Measurements from ENCODE around the gene DHRS7B.

The DHRS7B gene

GRCh38 chr17:21198411-21198810 is 71.6 kb downstream of the DHRS7B start:
- Histone ChIP-seq H2AFZ (ENCODE audit: low read depth) (no peak overlapping the region), H3K27me3 (ENCODE audit: insufficient read depth, low read depth) (no peaks in the 10 kb centered on the region), H3K4me2 (no peak overlapping the region), H3K9ac (no peak overlapping the region), H3K4me1 (ENCODE audit: low read depth, poor library complexity, severe bottlenecking) (peaks cover 9% of the 10 kb centered on the region), H3K27ac (no peak overlapping the region), H4K20me1 (ENCODE audit: insufficient read depth) (no peaks in the 10 kb centered on the region), H3K79me2 (ENCODE audit: insufficient read depth, low read depth) (peaks cover 22% of the 10 kb centered on the region), H3K36me3 (ENCODE audit: insufficient read depth) (no peaks in the 10 kb centered on the region), H3K4me3 (IDR thresholded peaks at IDR 0.05; ENCODE audit: insufficient read depth, low read depth, low read length) (no peak overlapping the region)
- no peak for TF ChIP-seq CTCF (conservative IDR thresholded peaks at IDR 0.05; ENCODE audit: low read depth, low read length)

GRCh38 chr17:21199311-21199710 is 72.5 kb downstream of the DHRS7B start:
- H4K20me1 ChIP-seq (ENCODE audit: insufficient read depth): no peaks in the 10 kb centered on the region
- H3K27me3 ChIP-seq (ENCODE audit: insufficient read depth, low read depth): no peaks in the 10 kb centered on the region
- H3K27ac ChIP-seq: no peak overlapping the region
- H3K4me1 ChIP-seq (ENCODE audit: low read depth, poor library complexity, severe bottlenecking): no peaks in the 10 kb centered on the region
- TF ChIP-seq CTCF (conservative IDR thresholded peaks at IDR 0.05; ENCODE audit: low read depth, low read length): no peak
- H2AFZ ChIP-seq (ENCODE audit: low read depth): no peak overlapping the region
- H3K4me2 ChIP-seq: no peak overlapping the region
- no peak overlapping the region for H3K9ac ChIP-seq
- H3K79me2 ChIP-seq (ENCODE audit: insufficient read depth, low read depth): peaks cover 26% of the 10 kb centered on the region
- H3K4me3 ChIP-seq (IDR thresholded peaks at IDR 0.05; ENCODE audit: insufficient read depth, low read depth, low read length): no peak overlapping the region
- no peaks in the 10 kb centered on the region for H3K36me3 ChIP-seq (ENCODE audit: insufficient read depth)

- no peaks in the 10 kb centered on the region for H3K27me3 ChIP-seq (ENCODE audit: insufficient read depth, low read depth)
- TF ChIP-seq CTCF (conservative IDR thresholded peaks at IDR 0.05; ENCODE audit: low read depth, low read length): no peak
- H3K27ac ChIP-seq: no peak overlapping the region
- H3K4me3 ChIP-seq (IDR thresholded peaks at IDR 0.05; ENCODE audit: insufficient read depth, low read depth, low read length): no peak overlapping the region
- no peak overlapping the region for H3K4me2 ChIP-seq
- H3K79me2 ChIP-seq (ENCODE audit: insufficient read depth, low read depth): peaks cover 31% of the 10 kb centered on the region
- no peaks in the 10 kb centered on the region for H4K20me1 ChIP-seq (ENCODE audit: insufficient read depth)
- no peak overlapping the region for H2AFZ ChIP-seq (ENCODE audit: low read depth)
- H3K4me1 ChIP-seq (ENCODE audit: low read depth, poor library complexity, severe bottlenecking): no peaks in the 10 kb centered on the region
- no peak overlapping the region for H3K9ac ChIP-seq
- H3K36me3 ChIP-seq (ENCODE audit: insufficient read depth): no peaks in the 10 kb centered on the region
Measured at GRCh38 chr17:21199856-21200255, 73.1 kb downstream of the DHRS7B start.

GRCh38 chr17:21200590-21201297 is 74.0 kb downstream of the DHRS7B start:
- no peak overlapping the region for H2AFZ ChIP-seq (ENCODE audit: low read depth)
- no peaks in the 10 kb centered on the region for H3K36me3 ChIP-seq (ENCODE audit: insufficient read depth)
- H3K4me3 ChIP-seq (IDR thresholded peaks at IDR 0.05; ENCODE audit: insufficient read depth, low read depth, low read length): no peak overlapping the region
- no peaks in the 10 kb centered on the region for H3K4me1 ChIP-seq (ENCODE audit: low read depth, poor library complexity, severe bottlenecking)
- no peak overlapping the region for H3K27ac ChIP-seq
- H3K27me3 ChIP-seq (ENCODE audit: insufficient read depth, low read depth): no peaks in the 10 kb centered on the region
- no peak overlapping the region for H3K9ac ChIP-seq
- H3K4me2 ChIP-seq: no peak overlapping the region
- peaks cover 38% of the 10 kb centered on the region for H3K79me2 ChIP-seq (ENCODE audit: insufficient read depth, low read depth)
- no peaks in the 10 kb centered on the region for H4K20me1 ChIP-seq (ENCODE audit: insufficient read depth)
- no peak for TF ChIP-seq CTCF (conservative IDR thresholded peaks at IDR 0.05; ENCODE audit: low read depth, low read length)
